Testis (tissue), 2 donors: ENCODE results near the gene PAQR8.

Source experiments
- CTCF ChIP-seq, 3 experiments: fragments of 450-650 bp in 2 of 3; fragments of 200-600 bp in 1 of 3; sonication (generic) in 1 of 3; IDR thresholded peaks; one replicate each; pipeline ENCODE4 v1.5.1; 2016 to 2019; ENCODE audit warnings: antibody characterized with exemption in 3 of 3, mild to moderate bottlenecking in 2 of 3, moderate library complexity in 1 of 3
- POLR2A ChIP-seq: fragments of 450-650 bp; IDR thresholded peaks from one replicate; pipeline ENCODE4 v1.6.1; 2017; ENCODE audit warnings: antibody characterized with exemption, mild to moderate bottlenecking, moderate library complexity

GRCh38 chr6:52361945-52362442, at the start of gene PAQR8:
- TF ChIP-seq CTCF (IDR thresholded peaks at IDR 0.05), result no peak
- no peak for TF ChIP-seq POLR2A
